Anterior cingulate cortex (tissue), 58 donors: Measurements from ENCODE around the gene ARHGAP8.
"Not testable (repeated sequence)": the region's sequence is repeated elsewhere in the genome, so short reads cannot be mapped to it uniquely, and the experiment has no call there.

Experiments
- DNase-seq, 58 donors: peaks; one replicate each; lab custom pipeline; 2025; lab: John Stamatoyannopoulos, UW

Gene ARHGAP8

GRCh38 chr22:44847380-44847779, 95.0 kb downstream of the ARHGAP8 start:
- DNase-seq, result peak in 9 of 58 donors; percentile 2 to 46 (median 14)

GRCh38 chr22:44847892-44848291, 95.5 kb downstream of the ARHGAP8 start:
- DNase-seq, result no peak

- no peak for DNase-seq
These were observed 95.9 kb downstream of the ARHGAP8 start for GRCh38 chr22:44848296-44848741.

GRCh38 chr22:44848791-44849420, 96.5 kb downstream of the ARHGAP8 start:
- DNase-seq, result no peak

GRCh38 chr22:44850946-44851345, 98.6 kb downstream of the ARHGAP8 start:
- no peak for DNase-seq

- not testable (repeated sequence) for DNase-seq
These were observed 102.3 kb downstream of the ARHGAP8 start for GRCh38 chr22:44854641-44855040.

- no peak for DNase-seq
These were observed 103.5 kb downstream of the ARHGAP8 start for GRCh38 chr22:44855855-44856254.

GRCh38 chr22:44858819-44859218, 106.4 kb downstream of the ARHGAP8 start:
- not testable (repeated sequence) for DNase-seq

GRCh38 chr22:44859641-44860040, 107.3 kb downstream of the ARHGAP8 start:
- no peak for DNase-seq

- DNase-seq, result no peak
These were observed 107.9 kb downstream of the ARHGAP8 start for GRCh38 chr22:44860311-44860710.

- DNase-seq, result no peak
These were observed 108.9 kb downstream of the ARHGAP8 start for GRCh38 chr22:44861245-44861644.

- DNase-seq, result no peak
These were observed 109.9 kb downstream of the ARHGAP8 start for GRCh38 chr22:44862281-44862680.

- DNase-seq, result no peak
These were observed 110.8 kb downstream of the ARHGAP8 start for GRCh38 chr22:44862981-44863860.

GRCh38 chr22:44865193-44866057, 113.0 kb downstream of the ARHGAP8 start:
- no peak for DNase-seq

GRCh38 chr22:44869196-44869595, 116.8 kb downstream of the ARHGAP8 start:
- no peak for DNase-seq

- DNase-seq, result peak in 12 of 58 donors; percentile 6 to 36 (median 22)
These were observed 117.6 kb downstream of the ARHGAP8 start for GRCh38 chr22:44870021-44870420.

GRCh38 chr22:44871782-44872181, 119.4 kb downstream of the ARHGAP8 start:
- no peak for DNase-seq

GRCh38 chr22:44876921-44877320, 124.5 kb downstream of the ARHGAP8 start:
- DNase-seq, result no peak

- no peak for DNase-seq
These were observed 126.3 kb downstream of the ARHGAP8 start for GRCh38 chr22:44878483-44879300.

- DNase-seq, result no peak
These were observed 126.9 kb downstream of the ARHGAP8 start for GRCh38 chr22:44879301-44879680.
